Adrenal gland (tissue), 5 donors: ENCODE measurements around the gene PRR12.
A peak's percentile ranks its signal among the peaks of the same experiment; 100 is the strongest.

Experiments used
- POLR2A ChIP-seq, 2 donors: fragments of 450-650 bp; IDR thresholded peaks; one replicate each; pipeline ENCODE4 v1.6.1; 2017; ENCODE audit warnings: antibody characterized with exemption in 2 of 2, mild to moderate bottlenecking in 2 of 2, moderate library complexity in 1 of 2
- TF ChIP-seq, protein P1 (sequence below), 6 experiments: fragments of 450-650 bp in 4 of 6; fragments of 200-600 bp in 2 of 6; sonication (generic) in 1 of 6; IDR thresholded peaks; 1 replicate in 5 of 6; 2 replicates in 1 of 6; pipeline versions ENCODE4 v1.5.1 to v1.8.0; 2016 to 2021; ENCODE audit warnings: antibody characterized with exemption in 6 of 6, mild to moderate bottlenecking in 2 of 6, moderate library complexity in 1 of 6
- donor health status: DM: no; HTN: no; CAD: no.

DNA sequence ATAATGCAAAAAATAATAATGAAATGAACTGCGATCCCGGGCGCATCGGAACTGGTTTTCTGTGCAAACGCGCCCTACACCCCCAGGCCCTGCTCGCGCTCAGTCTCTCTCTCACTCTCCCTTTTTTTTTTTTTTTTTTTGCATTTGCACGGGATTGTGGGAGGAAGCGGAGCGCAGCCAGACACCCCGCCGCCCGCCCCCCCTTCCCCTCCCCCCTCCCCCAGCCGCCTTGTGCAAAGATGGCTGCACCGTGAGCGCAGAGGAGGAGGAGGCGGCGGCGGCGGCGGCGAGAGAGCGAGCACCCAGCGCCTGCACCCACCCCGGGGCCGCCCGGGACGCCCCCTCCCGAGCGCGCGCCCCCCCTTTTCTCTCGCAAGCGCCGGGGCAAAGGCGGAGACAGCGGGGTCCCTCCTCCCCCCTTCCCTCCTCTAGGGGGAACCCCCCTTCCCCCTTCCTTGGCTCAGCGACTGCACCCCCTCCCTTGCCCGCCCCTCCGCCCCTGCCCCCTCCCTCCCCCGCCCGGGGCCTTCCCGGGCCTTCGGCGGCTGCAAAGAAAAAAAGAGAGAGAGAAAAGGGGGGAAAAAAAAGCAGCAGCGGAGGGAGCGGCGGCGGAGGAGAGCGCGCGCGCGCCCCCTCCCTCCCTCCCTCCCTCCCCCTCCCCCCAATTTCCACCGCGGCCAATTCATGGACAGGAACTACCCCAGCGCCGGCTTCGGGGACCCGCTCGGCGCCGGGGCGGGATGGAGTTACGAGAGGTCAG is at the start of gene PRR12:
- TF ChIP-seq, protein P1, sequence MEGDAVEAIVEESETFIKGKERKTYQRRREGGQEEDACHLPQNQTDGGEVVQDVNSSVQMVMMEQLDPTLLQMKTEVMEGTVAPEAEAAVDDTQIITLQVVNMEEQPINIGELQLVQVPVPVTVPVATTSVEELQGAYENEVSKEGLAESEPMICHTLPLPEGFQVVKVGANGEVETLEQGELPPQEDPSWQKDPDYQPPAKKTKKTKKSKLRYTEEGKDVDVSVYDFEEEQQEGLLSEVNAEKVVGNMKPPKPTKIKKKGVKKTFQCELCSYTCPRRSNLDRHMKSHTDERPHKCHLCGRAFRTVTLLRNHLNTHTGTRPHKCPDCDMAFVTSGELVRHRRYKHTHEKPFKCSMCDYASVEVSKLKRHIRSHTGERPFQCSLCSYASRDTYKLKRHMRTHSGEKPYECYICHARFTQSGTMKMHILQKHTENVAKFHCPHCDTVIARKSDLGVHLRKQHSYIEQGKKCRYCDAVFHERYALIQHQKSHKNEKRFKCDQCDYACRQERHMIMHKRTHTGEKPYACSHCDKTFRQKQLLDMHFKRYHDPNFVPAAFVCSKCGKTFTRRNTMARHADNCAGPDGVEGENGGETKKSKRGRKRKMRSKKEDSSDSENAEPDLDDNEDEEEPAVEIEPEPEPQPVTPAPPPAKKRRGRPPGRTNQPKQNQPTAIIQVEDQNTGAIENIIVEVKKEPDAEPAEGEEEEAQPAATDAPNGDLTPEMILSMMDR (IDR thresholded peaks at IDR 0.05) = peak in 1 of 6 experiments; percentile 8
- TF ChIP-seq POLR2A (IDR thresholded peaks at IDR 0.05) = peak in 1 of 2 donors; percentile 29
